GM21576 (cell line): ENCODE measurements around the gene RAB11FIP3.
"Not testable (repeated sequence)": the region's sequence is repeated elsewhere in the genome, so short reads cannot be mapped to it uniquely, and the experiment has no call there.

ENCODE experiments used
- ATAC-seq: cut with Tn5 transposase; IDR thresholded peaks from one replicate; pipeline ENCODE4 v1.9.1; 2021; ENCODE audit warnings: mild to moderate bottlenecking, moderate library complexity; ENCODE audit not compliant: unreplicated experiment

Gene RAB11FIP3

GRCh38 chr16:466651-467050 is 41.2 kb downstream of the RAB11FIP3 start:
- ATAC-seq = no peak

- not testable (repeated sequence) for ATAC-seq
Observed at GRCh38 chr16:467249-467871, 41.9 kb downstream of the RAB11FIP3 start.

GRCh38 chr16:468068-468821 is 42.8 kb downstream of the RAB11FIP3 start:
- ATAC-seq = no peak

GRCh38 chr16:469459-469858 is 44.0 kb downstream of the RAB11FIP3 start:
- ATAC-seq = not testable (repeated sequence)

GRCh38 chr16:470418-470817 is 45.0 kb downstream of the RAB11FIP3 start:
- no peak for ATAC-seq

GRCh38 chr16:471353-472198 is 46.1 kb downstream of the RAB11FIP3 start:
- ATAC-seq = no peak

- ATAC-seq = no peak
Observed at GRCh38 chr16:472199-472504, 46.7 kb downstream of the RAB11FIP3 start.

- ATAC-seq = no peak
Observed at GRCh38 chr16:473046-474043, 47.9 kb downstream of the RAB11FIP3 start.

GRCh38 chr16:474420-475122 is 49.1 kb downstream of the RAB11FIP3 start:
- no peak for ATAC-seq

GRCh38 chr16:476039-476438 is 50.6 kb downstream of the RAB11FIP3 start:
- no peak for ATAC-seq

GRCh38 chr16:477301-478157 is 52.1 kb downstream of the RAB11FIP3 start:
- no peak for ATAC-seq

- not testable (repeated sequence) for ATAC-seq
Observed at GRCh38 chr16:478287-478686, 52.8 kb downstream of the RAB11FIP3 start.

GRCh38 chr16:482468-483185 is 57.2 kb downstream of the RAB11FIP3 start:
- ATAC-seq = no peak

GRCh38 chr16:483341-484075 is 58.1 kb downstream of the RAB11FIP3 start:
- no peak for ATAC-seq

- ATAC-seq = no peak
Observed at GRCh38 chr16:489606-490005, 64.2 kb downstream of the RAB11FIP3 start.

- ATAC-seq = no peak
Observed at GRCh38 chr16:490768-491167, 65.3 kb downstream of the RAB11FIP3 start.

GRCh38 chr16:491220-491919 is 65.9 kb downstream of the RAB11FIP3 start:
- no peak for ATAC-seq
